Fibroblast of the aortic adventitia (primary cell): ENCODE data around the gene RASGRP2. TPM values are rescaled to one million over a fixed set of nuclear protein-coding genes. Genes with fewer than 3 reads are reported as not detected.
A peak's percentile ranks its signal among the peaks of the same experiment; 100 is the strongest.

Experiments
- DNase-seq: peaks from one replicate; pipeline ENCODE4 v3.0.0-alpha.2; 2010; ENCODE audit warnings: low read depth
- H3K4me3 ChIP-seq: 2 replicates; pipeline ENCODE4 v1.5.1; 2011; ENCODE audit warnings: low read depth, mild to moderate bottlenecking, control low read depth, low read length, moderate library complexity
- CTCF ChIP-seq: IDR thresholded peaks from 2 replicates; pipeline ENCODE4 v1.5.1; 2011; ENCODE audit warnings: mild to moderate bottlenecking, low read length, control low read depth, inconsistent platforms; ENCODE audit not compliant: insufficient read depth
- total RNA-seq: library from RNA; depleted of rRNA; stranded (reverse); fragments of >200 nt; gene quantifications from 2 replicates; pipeline ENCODE4 v1.2.3, GENCODE V29; 2012; ENCODE audit warnings: low replicate concordance

RASGRP2 gene
- total RNA-seq, 1 donor = not detected

DNA sequence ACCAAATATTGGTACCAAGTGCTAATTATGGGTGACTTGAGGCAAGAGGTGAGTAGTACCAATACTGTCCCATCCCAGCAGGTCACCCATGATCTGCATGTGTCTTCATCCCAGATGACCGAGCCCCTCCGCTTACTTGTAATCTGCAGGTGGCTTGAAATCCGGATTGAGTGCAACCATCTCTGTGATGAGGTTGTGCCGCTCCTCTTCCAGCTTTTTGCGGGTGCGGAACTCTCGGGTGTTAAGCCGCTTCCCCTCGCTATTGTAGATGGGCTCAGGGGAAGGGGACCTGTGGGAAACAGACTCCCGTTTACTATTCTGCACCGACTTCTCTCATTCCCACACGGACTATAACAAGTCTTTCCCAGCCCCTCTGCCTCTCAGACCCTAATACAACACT is 26.2 kb upstream of the RASGRP2 start:
- no peak for TF ChIP-seq CTCF
- H3K4me3 ChIP-seq = no peak overlapping the region
- no peak for DNase-seq

- TF ChIP-seq CTCF = no peak
- no peak for DNase-seq
- H3K4me3 ChIP-seq = no peak overlapping the region
Measured at GRCh38 chr11:64769283-64769682, 25.3 kb upstream of the RASGRP2 start.

GRCh38 chr11:64768300-64768694 is 24.4 kb upstream of the RASGRP2 start:
- no peak for TF ChIP-seq CTCF
- no peak overlapping the region for H3K4me3 ChIP-seq
- DNase-seq = no peak

- DNase-seq = peak; percentile 73
- no peak overlapping the region for H3K4me3 ChIP-seq
- peak; percentile 84 for TF ChIP-seq CTCF
Measured at GRCh38 chr11:64767344-64768299, 23.7 kb upstream of the RASGRP2 start.

GRCh38 chr11:64766881-64767280 is 22.9 kb upstream of the RASGRP2 start:
- H3K4me3 ChIP-seq = no peak overlapping the region
- no peak for DNase-seq
- no peak for TF ChIP-seq CTCF

- DNase-seq = no peak
- TF ChIP-seq CTCF = no peak
- no peak overlapping the region for H3K4me3 ChIP-seq
Measured at GRCh38 chr11:64765851-64766665, 22.1 kb upstream of the RASGRP2 start.
